HG03354 (cell line): ENCODE results near the gene NPFF.
"Not testable (repeated sequence)": the region's sequence is repeated elsewhere in the genome, so short reads cannot be mapped to it uniquely, and the experiment has no call there.

Experiments
- ATAC-seq: cut with Tn5 transposase; IDR thresholded peaks from one replicate; pipeline ENCODE4 v1.9.1; 2021; ENCODE audit warnings: mild to moderate bottlenecking; ENCODE audit not compliant: unreplicated experiment, poor library complexity, severe bottlenecking

Gene NPFF, protein sequence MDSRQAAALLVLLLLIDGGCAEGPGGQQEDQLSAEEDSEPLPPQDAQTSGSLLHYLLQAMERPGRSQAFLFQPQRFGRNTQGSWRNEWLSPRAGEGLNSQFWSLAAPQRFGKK

GRCh38 chr12:53506881-53507602, at the start of gene NPFF:
Gene NPFF, minus strand, starts transcription at chr12:53507484. Its CDS starts 10 bp downstream, at chr12:53507474.
- no peak for ATAC-seq

DNA sequence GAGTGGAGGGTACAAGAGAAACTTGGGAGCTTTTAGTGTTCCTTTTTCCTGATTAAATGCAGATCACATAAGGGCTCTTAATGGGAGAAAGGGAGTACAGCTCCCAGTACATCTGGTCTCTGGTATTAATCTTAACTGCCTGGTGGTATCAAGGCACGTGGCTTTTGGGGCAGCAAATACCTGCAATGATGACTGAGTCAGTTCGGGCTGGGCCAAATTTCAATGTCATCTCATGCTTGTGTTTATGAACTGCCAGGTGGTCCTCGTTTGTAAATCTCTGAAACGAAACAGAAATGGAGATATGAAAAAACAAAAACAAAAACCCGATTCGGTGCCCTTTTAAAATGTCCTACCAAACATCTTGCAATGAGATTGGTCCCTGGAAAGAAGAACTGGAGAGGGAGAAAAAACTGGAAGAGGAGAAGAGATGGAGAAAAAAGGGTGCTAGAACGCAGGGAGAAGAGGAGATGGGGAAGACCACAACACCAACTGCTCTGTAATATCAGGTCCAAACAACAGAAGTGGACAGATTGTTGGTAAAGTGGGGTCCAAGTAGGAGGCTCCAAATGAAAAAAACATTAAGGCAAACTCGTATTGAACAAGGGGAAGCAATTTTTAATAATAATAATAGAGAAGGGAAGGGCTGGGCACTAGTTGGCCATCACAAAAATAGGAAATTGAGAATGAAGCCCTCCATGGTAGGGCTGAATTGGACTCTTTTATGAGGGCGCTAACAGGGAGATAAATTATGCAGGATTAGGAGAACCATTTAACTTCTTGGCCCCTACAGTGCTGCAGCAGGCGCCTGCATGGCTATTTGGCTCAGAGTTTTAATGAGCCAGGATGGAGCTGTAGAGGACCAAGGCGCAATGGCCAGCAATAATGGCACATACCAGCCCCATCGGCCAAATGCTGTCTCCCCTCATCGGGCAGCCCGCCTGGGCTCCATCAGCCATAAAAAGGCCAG, 45.4 kb upstream of the NPFF start:
- ATAC-seq: no peak

- ATAC-seq: no peak
Measured at GRCh38 chr12:53551889-53552291, 44.6 kb upstream of the NPFF start.

DNA sequence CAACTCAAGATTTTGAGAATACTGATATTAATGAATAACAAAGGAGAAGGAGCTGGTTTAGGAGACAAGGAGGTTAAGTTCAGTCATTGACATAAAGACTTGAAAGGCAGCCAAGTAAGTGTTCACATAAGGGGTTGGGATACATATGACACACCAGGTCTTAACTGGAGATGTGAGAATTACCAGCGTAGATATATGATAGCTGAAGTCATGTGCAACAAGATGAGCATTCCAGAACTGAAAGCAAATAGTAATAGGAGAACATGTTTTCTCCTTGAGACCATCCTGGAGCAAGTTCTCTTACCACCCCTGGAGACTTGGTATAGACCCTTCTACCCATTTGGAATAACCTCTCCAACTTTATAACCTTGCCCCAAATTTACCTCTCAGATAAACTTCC, 43.3 kb upstream of the NPFF start:
- no peak for ATAC-seq

DNA sequence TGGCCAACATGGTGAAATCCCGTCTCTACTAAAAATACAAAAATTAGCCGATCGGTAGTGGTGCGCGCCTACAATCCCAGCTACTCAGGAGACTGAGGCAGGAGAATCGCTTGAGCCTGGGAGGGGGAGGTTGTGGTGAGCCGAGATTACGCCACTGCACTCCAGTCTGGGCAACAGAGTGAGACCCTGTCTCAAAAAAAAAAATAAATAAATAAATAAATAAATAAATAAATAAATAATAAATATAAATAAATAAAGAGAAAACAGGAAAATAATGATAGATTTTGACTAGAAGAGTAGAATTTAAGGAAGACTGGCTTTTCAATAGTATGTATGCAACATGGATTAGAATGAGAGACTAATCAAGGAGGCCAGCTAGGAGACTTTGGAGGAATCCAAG, 42.8 kb upstream of the NPFF start:
- ATAC-seq: not testable (repeated sequence)

- ATAC-seq: not testable (repeated sequence)
Measured at GRCh38 chr12:53548354-53548753, 41.1 kb upstream of the NPFF start.

DNA sequence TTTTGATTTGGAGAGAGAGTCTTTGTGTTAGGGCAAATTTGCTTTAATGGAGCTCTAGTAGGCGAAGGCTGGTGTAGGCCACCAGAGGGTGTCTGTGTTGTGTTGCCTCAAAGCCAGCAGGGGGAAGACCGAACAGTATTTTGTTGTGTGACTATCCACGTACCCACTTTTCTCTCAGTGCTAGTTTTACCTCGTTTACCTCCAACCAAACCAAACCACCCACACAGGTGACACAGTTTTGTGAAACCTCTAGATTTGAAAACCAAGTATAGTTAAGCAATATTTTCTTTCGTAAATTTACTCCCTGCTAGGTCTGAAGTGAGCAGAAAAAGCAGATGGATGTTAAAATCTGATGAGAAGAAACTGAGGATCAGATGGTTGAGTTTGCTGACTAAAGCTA, 36.3 kb upstream of the NPFF start:
- peak; percentile 71 for ATAC-seq

DNA sequence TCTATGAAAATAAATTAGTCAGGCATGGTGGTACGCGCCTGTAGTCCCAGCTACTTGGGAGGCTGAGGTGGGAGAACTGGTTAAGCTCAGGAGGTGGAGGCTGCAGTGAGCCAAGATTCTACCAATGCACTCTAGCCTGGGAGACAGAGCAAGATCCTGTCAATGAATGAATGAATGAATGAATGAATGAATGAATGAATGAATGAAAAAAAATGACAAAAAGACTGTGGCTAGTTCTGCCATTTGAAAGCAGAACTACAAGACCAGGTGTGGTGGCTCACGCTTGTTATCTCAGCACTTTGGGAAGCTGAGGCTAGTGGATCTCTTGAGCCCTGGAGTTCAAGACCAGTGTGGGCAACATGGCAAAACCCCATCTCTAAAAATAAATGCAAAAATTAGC, 32.2 kb upstream of the NPFF start:
- no peak for ATAC-seq

DNA sequence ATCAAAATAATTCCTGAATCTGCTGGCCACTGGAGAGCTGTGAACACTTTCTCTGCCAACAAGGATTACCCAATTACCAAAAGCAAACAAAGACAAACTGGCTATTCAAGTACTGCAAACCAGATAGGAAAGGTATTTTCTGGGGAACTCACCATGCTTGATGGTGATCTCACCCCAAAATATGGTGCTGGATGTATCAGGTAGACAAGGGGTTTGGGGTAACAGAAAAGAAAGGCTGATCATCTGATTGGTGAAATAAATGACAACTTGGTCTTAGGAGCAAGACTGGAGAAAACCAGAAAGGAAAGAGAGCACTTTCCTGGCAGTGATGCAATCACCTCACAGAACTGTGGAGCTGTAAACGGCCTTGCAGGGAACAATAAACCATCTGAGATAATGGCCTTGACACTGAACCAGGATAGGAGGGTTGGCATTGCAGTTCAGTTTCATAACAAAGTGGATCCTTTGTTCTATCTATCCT, 31.0 kb upstream of the NPFF start:
- no peak for ATAC-seq

- no peak for ATAC-seq
Measured at GRCh38 chr12:53536962-53537361, 29.7 kb upstream of the NPFF start.

- no peak for ATAC-seq
Measured at GRCh38 chr12:53533471-53533870, 26.2 kb upstream of the NPFF start.

- ATAC-seq: no peak
Measured at GRCh38 chr12:53532524-53533445, 25.5 kb upstream of the NPFF start.

DNA sequence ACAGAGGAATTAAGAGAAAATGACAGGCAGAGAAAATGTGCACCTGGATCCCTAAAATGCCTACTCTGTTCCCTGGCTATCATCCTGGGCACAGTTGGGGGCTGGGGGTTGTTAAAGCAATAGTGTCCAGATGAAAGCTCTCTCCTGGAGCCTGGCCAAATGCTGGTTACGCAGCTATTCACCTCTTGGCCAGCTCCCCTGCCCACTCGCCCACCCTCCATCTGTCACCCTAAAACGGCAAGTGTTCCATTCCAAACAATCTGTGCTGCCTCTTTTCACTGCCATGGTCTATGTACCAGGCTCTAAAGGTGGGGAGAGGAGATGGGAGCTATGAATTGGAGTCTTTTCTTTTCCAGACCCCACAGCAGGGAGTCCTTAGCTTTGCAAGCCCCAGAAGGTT, 24.7 kb upstream of the NPFF start:
- no peak for ATAC-seq

DNA sequence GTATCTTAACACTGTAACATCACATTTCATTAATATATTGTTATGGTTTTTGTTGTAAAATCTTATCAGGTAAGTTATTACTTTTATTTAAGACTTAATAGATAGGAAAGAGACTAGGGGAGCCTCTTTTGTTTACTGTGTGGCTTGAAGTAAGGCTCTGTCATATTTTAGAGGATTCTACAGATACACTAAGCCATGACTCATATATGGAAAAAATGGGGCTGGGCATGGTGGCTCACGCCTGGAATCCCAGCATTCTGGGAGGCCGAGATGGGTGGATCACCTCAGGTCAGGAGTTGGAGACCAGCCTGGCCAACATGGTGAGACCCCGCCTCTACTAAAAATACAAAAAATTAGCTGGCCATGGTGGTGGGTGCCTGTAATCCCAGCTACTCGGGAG, 23.6 kb upstream of the NPFF start:
- no peak for ATAC-seq

DNA sequence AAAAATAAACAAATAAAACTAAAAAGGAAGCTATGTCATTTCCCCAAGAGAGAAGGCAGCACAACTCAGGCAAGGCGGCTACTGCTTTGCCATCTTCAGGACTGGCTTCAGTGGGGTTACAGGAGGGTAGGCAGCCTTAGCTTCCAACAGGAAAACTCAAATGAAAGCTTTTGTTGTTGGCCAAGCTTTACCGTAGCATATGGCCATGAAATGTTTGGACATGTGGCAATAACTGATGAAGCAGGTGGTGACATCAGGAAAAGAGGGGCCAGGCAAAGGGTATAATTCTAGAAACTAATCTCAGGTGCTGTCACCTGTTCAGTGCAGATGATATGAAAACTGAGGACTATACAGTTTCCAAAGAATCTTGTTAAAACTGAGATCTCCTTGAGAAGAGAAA, 22.8 kb upstream of the NPFF start:
- no peak for ATAC-seq

GRCh38 chr12:53524476-53524875, 17.2 kb upstream of the NPFF start:
- no peak for ATAC-seq

- no peak for ATAC-seq
Measured at GRCh38 chr12:53523131-53523530, 15.8 kb upstream of the NPFF start.

DNA sequence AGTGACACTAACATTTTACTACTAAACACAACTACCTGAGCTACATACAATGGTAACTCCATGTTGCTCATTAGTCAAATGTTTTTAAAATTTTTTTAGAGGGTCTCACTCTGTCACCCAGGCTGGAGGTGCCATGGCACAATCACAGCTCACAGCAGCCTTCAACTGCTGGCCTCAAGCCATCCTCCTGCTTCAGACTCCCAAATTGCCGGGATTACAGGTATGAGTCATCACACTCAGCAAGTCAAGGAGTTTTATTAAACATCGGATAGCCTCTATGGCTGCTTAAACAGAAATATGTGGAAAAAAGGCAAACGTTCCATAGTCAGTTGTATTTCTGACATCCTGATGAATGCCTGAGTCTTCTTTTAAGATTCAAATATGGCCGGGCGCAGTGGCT, 11.1 kb upstream of the NPFF start:
- no peak for ATAC-seq

DNA sequence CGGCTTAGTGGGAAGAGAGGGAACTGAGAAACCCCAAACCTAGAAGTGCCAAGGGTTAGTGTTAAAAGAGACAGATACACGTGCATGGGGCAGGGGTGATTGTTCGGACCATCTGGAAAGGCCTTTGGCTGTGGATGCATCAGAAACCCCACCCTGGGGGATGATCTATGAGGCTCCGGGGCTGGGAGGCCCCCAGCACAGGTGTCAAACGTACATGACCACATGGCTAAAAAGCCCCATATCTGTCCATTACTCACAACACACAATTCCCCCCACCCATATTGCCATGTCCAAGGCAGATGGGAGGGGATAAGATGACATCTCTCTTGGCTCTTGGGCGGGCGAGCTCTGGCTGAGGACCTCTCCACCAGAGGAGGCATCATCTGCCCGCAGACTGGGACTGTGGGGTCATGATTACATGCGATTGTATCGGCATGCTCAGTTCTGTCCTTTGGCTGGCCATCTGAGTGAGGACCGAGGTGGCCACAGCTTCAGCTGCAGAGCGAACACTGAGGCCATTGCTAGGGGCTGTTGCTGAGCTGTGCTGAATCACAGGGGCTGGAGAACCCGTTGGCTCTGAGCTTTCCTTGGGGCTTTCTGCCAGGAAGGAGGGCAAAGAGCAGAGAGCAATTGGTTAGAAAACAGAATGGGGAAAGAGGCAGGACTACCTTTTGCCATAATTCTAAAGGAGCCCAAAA, 9.6 kb upstream of the NPFF start:
- no peak for ATAC-seq
